Heart left ventricle (tissue), 13 donors: ENCODE data around the gene SCYGR3.

Experiments
- CTCF ChIP-seq, 12 donors: fragments of 200-600 bp; sonication (generic) in 4 of 12; IDR thresholded peaks; one replicate each; pipeline versions ENCODE4 v1.5.0 to v1.8.0; 2018 to 2022; ENCODE audit warnings: antibody characterized with exemption in 12 of 12, mild to moderate bottlenecking in 5 of 12
- POLR2A ChIP-seq, 2 donors: fragments of 450-650 bp; IDR thresholded peaks; one replicate each; pipeline ENCODE4 v1.6.1; 2017; ENCODE audit warnings: antibody characterized with exemption in 2 of 2, mild to moderate bottlenecking in 2 of 2, moderate library complexity in 2 of 2
- donor health status: ischemic (EF 13 %, LVEDD 7.1; RV severe dilation, severe dysfunction).
- donor health status: DM: no; HTN: yes; CAD: no.
- donor health status: DM: no; HTN: no; CAD: no.
- donor health status: ischemic (EF 25% LVEDD 6.9; RV normal size, moderate dysfunction).
- donor health status: ischemic (EF 25% LVEDD 5.7; RV mildly dilated, moderate dysfunction).
- donor health status: ischemic (EF 35%, LVEDD 5.7; RV mildly dilated, moderate dysfunction).
- donor health status: nonischemic (EF 11% LVEDD 7.7; RV severe dilation, severe dysfunction).
- donor health status: DM: yes; HTN: yes; CAD: no.
- donor health status: PGD.
- donor health status: ischemic (EF 29% LVEDD 5.4; RV normal size, mild dysfunction).
- donor health status: nonischemic (EF 23%, LVEDD 6.1; RV moderate dilation, normal function).

GRCh38 chr2:227597036-227597435, 17.6 kb downstream of the SCYGR3 start:
- TF ChIP-seq POLR2A (IDR thresholded peaks at IDR 0.05) (no peak), CTCF (IDR thresholded peaks at IDR 0.05) (no peak)
